A549 (cell line): ENCODE results near the gene TGFBR2. TPM values are rescaled to one million over a fixed set of nuclear protein-coding genes. Genes with fewer than 3 reads are reported as not detected.

Source experiments
- ATAC-seq, 2 experiments: fragments of 200-7000 bp in 1 of 2; fragments of >200 bp in 1 of 2; cut with Nextera tagmentation in 1 of 2; cut with Tn5 transposase in 1 of 2; 3 replicates each; pipeline versions ENCODE4 v1.8.0 to v1.9.1; 2018 to 2020; ENCODE audit warnings: mild to moderate bottlenecking in 1 of 2, moderate library complexity in 1 of 2
- CTCF ChIA-PET: fragments of 300-600 bp; sonication (Branson Sonifier 250); formaldehyde crosslinking; extraction: SDS; loops from one replicate; lab custom pipeline; 2021; ENCODE audit warnings: antibody characterized with exemption, inconsistent platforms; lab: Yijun Ruan, JAX
- POLR2A ChIA-PET: fragments of 350-600 bp; formaldehyde crosslinking; extraction: SDS; loops from one replicate; lab custom pipeline; 2021; ENCODE audit warnings: antibody characterized with exemption, inconsistent platforms; lab: Yijun Ruan, JAX
- DNase-seq, 2 experiments: peaks; one replicate each; pipeline versions ENCODE4 v3.0.0 to v3.0.0-alpha.2; 2011 to 2016; ENCODE audit warnings: low read depth in 1 of 2, low spot score in 1 of 2
- FAIRE-seq: peaks from 2 replicates; lab custom pipeline; 2011; peaks lifted over from hg19 to GRCh38; lab: Jason Lieb, UNC
- H3K27ac ChIP-seq, 2 experiments: fragments of >200 bp; sonication (Bioruptor Twin); formaldehyde crosslinking; 3 replicates each; pipeline ENCODE4 v1.5.1; 2016 to 2017
- H3K4me1 ChIP-seq: fragments of >200 bp; sonication (Bioruptor Twin); formaldehyde crosslinking; 3 replicates; pipeline ENCODE4 v1.6.1; 2016
- H3K4me2 ChIP-seq: fragments of >200 bp; sonication (Bioruptor Twin); formaldehyde crosslinking; 3 replicates; pipeline ENCODE4 v1.6.1; 2016
- H3K4me3 ChIP-seq: fragments of >200 bp; sonication (Bioruptor Twin); formaldehyde crosslinking; 3 replicates; pipeline ENCODE4 v1.5.1; 2016
- H3K9me3 ChIP-seq: fragments of >200 bp; sonication (Bioruptor Twin); formaldehyde crosslinking; 3 replicates; pipeline ENCODE4 v1.6.1; 2016
- HDAC2 ChIP-seq: fragments of 200-600 bp; sonication (generic); IDR thresholded peaks from 2 replicates; pipeline ENCODE4 v1.6.1; 2016
- RNF2 ChIP-seq: fragments of 200-600 bp; sonication (generic); IDR thresholded peaks from 2 replicates; pipeline ENCODE4 v1.6.1; 2016; ENCODE audit warnings: low read depth, mild to moderate bottlenecking, antibody characterized with exemption, moderate library complexity, borderline replicate concordance
- SREBF2 ChIP-seq: fragments of 450-650 bp; IDR thresholded peaks from 2 replicates; pipeline ENCODE4 v1.6.1; 2014; ENCODE audit warnings: mild to moderate bottlenecking, moderate library complexity
- TP53 ChIP-seq: fragments of 250-450 bp; sonication (Bioruptor Pico); IDR thresholded peaks from 2 replicates; pipeline ENCODE4 v1.5.0; 2021; ENCODE audit warnings: mild to moderate bottlenecking, moderate library complexity
- WGBS: methylation state at CpG from one replicate; pipeline ENCODE4 v1.1.6; 2017; ENCODE audit errors: missing lambda C conversion rate; 5-methylcytosine and 5-hydroxymethylcytosine counted together
- polyA plus RNA-seq, 4 experiments: library from polyadenylated mRNA; depleted of rRNA in 3 of 4; stranded (reverse); fragments of >200 nt; fragmentation: RNase III in 1 of 4; extraction: RNeasy Plus Mini Kit Qiagen cat#74134 plus additional on column Dnase treatment in 1 of 4; gene quantifications; 2 replicates in 3 of 4; 3 replicates in 1 of 4; pipeline ENCODE4 v1.2.3, GENCODE V29; 2011 to 2017

Gene TGFBR2
- polyA plus RNA-seq, 2 of the 4 experiments (the other 2 are of a cell fraction), result 48.5 to 97.4 TPM

GRCh38 chr3:30742796-30743619 lies 136.6 kb downstream of the TGFBR2 start:
- POLR2A ChIA-PET, result interaction anchor here (0.7 kb wide), 1 partner anchor 24 kb away, joined by 3 read pairs; no protein-coding TSS in a partner anchor
- CTCF ChIA-PET, result interaction anchor here (0.8 to 2.4 kb wide), 5 partner anchors 11 to 700 kb away, joined by 3 to 8 read pairs (median 5); no protein-coding TSS in a partner anchor
- ATAC-seq, result no peak

More at GRCh38 chr3:30742796-30743619, 136.6 kb downstream of the TGFBR2 start:
- FAIRE-seq (peak; percentile 43), DNase-seq (no peak)
- H3K9me3 ChIP-seq, result no peaks in the 10 kb centered on the region
- H3K4me3 ChIP-seq, result no peak overlapping the region
- H3K27ac ChIP-seq, result peak overlapping the region in 1 of 2 experiments; percentile 13; a peak in 1 of 6 replicates
- TF ChIP-seq SREBF2 (no peak), TP53 (no peak), HDAC2 (no peak), RNF2 (no peak)
- H3K4me2 ChIP-seq, result no peak overlapping the region
- peaks cover 7% of the 10 kb centered on the region; the same call in 2 of the 3 replicates for H3K4me1 ChIP-seq
- WGBS, result 84% methylated on average over 4 of the region's 4 CpGs
